Astrocyte of the spinal cord (primary cell): Measurements from ENCODE around the gene NFE2L3.

ENCODE experiments used
- DNase-seq: peaks from one replicate; pipeline ENCODE4 v3.0.0; 2011; ENCODE audit warnings: low read depth, low spot score
- H3K4me3 ChIP-seq: 2 replicates; pipeline ENCODE4 v1.5.1; 2011; ENCODE audit warnings: low read depth, mild to moderate bottlenecking, low read length, moderate library complexity
- in situ Hi-C: cut with HindIII; loops from 2 replicates; pipeline ENCODE4 v1.10.0; 2017; ENCODE audit warnings: low sequenced_read_pairs
- TF ChIP-seq, protein P1 (sequence below): IDR thresholded peaks from 2 replicates; pipeline ENCODE4 v1.5.1; 2012; ENCODE audit warnings: low read depth, mild to moderate bottlenecking, low read length, inconsistent platforms

NFE2L3 gene

DNA sequence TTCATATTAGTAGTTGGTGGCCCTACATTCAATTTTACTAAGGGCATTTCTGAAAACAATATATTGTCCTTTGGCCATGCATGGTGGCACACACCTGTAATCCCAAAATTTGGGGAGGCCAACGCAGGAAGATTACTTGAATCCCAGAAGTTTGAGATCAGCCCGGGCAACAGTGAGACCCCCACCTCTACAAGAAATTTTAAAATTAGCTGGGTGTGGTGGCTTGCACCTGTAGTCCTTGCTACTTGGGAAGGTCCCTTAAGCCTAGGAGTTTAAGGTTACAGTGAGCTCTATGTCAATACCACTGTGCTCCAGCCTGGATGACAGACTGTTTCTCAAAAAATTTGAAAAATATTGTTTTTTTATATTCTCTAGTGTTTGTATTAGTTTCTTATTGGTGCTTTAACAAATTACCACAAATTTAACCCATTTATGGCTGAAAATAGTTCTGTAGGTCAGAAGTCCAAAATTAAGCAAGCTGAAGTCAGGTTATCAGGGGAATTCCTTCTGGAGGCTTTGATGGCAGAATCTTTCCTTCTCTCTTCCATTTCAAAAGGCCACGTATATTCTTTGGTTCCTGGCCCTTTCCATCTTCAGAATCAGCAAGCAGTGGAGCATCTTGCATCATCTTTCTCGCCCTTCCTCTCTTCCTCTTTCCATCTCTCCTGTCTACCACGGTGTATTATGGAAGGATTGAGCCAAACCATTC, 62.0 kb downstream of the NFE2L3 start:
- TF ChIP-seq, protein P1, sequence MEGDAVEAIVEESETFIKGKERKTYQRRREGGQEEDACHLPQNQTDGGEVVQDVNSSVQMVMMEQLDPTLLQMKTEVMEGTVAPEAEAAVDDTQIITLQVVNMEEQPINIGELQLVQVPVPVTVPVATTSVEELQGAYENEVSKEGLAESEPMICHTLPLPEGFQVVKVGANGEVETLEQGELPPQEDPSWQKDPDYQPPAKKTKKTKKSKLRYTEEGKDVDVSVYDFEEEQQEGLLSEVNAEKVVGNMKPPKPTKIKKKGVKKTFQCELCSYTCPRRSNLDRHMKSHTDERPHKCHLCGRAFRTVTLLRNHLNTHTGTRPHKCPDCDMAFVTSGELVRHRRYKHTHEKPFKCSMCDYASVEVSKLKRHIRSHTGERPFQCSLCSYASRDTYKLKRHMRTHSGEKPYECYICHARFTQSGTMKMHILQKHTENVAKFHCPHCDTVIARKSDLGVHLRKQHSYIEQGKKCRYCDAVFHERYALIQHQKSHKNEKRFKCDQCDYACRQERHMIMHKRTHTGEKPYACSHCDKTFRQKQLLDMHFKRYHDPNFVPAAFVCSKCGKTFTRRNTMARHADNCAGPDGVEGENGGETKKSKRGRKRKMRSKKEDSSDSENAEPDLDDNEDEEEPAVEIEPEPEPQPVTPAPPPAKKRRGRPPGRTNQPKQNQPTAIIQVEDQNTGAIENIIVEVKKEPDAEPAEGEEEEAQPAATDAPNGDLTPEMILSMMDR, result no peak
- in situ Hi-C loops, result no loop called here

DNA sequence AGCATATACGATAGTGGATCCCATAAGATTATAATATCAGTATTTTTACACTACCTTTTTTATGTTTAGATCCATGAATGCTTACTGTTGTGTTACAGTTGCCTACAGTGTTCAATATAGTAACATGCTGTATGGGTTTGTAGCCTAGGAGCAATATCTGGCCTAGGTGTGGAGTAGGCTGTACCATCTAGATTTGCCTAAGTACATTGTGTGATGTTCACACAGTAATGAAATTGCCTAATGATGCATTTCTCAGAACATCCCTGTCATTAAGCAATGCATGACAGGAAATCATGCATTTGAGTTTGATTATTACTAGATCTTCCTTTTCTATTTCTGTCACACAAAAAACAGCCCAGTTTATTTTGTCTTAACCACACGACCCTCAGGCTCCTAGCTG, 64.1 kb downstream of the NFE2L3 start:
- TF ChIP-seq, protein P1, result no peak
- no peak overlapping the region for H3K4me3 ChIP-seq
- in situ Hi-C loops, result no loop called here
- no peak for DNase-seq

More for the DNA sequence above, 62.0 kb downstream of the NFE2L3 start:
- DNase-seq, result no peak
- no peak overlapping the region for H3K4me3 ChIP-seq

DNA sequence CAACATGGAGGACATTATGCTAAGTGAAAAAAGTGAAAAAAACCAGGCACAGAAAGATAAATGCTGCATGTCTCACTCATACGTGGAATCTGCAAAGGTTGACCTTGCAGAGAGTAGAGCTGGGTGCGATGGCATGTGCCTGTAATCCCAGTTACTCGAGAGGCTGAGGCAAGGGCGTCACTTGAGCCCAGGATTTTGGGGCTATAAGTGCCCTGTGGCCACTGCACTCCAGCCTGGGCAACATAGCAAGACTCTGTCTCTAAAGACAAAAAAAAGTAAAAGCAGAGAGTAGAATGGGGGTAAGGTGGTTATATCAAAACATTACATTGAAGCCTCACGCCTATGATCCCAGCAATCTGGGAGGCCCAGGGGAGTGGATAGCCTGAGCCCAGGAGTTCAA, 72.4 kb downstream of the NFE2L3 start:
- no peak overlapping the region for H3K4me3 ChIP-seq
- TF ChIP-seq, protein P1, result no peak
- no peak for DNase-seq
- in situ Hi-C loops, result no loop called here

DNA sequence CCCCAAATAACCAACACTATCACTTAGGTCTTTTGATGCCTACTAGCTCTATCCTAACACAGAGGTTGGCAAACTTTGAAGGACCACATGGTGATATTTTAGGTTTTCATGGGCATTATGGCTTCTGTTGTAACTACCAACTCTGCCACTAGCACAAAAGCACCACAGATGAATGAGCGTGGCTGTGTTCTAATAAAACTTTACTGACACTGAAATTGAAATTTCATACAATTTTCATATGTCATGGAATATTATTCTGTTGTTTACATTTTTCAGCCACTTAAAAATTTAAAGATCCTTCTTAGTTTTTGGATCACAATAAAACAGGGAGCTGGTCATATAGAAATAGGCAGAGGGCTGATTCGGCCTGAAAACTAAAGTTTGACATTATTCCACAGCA, 76.0 kb downstream of the NFE2L3 start:
- H3K4me3 ChIP-seq, result no peak overlapping the region
- DNase-seq, result no peak
- TF ChIP-seq, protein P1, result no peak
- in situ Hi-C loops, result no loop called here

DNA sequence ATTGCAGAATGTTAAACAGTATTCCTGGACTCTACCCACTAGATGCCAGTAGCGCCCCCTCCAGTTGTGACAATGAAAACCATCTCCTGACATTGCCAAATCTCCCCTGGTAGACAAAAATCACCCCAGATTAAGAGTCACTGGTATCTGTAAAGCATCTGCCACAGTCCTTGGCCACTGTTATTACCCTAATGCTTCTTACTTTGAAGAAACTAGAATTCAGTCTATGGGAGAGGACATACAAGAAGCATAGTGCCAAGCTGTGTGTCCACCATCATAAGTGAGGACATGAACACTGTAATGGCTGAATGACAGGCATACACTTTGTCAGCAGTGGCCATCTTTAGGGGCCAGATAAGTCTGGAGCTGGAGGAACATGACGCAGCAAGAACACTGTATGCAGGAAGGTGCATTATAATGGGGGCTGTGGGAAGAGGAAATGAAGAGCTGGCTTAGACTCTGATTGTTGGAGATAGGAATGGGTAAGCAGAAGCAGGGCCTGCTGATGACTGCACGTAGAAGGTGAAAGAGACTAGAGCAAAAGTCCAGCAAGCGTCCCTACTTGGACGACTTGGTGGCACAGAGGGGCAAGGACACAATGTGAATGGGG, 82.0 kb downstream of the NFE2L3 start:
- TF ChIP-seq, protein P1, result no peak
- no peak for DNase-seq
- no peak overlapping the region for H3K4me3 ChIP-seq
- in situ Hi-C loops, result no loop called here
